BJ (cell line): ENCODE data around the gene EFNA1. TPM values are rescaled to one million over a fixed set of nuclear protein-coding genes. Genes with fewer than 3 reads are reported as not detected.

Experiments
- CTCF ChIA-PET: fragments of 350-600 bp; formaldehyde crosslinking; extraction: SDS; loops from one replicate; lab custom pipeline; 2021; ENCODE audit warnings: antibody characterized with exemption, inconsistent platforms; lab: Yijun Ruan, JAX
- POLR2A ChIA-PET: fragments of 300-600 bp; sonication (Branson Sonifier 250); formaldehyde crosslinking; extraction: SDS; loops from one replicate; lab custom pipeline; 2021; ENCODE audit warnings: antibody characterized with exemption; lab: Charles Lee
- DNase-seq: peaks from one replicate; pipeline ENCODE4 v3.0.0-alpha.2; 2011; ENCODE audit warnings: low read depth
- H3K27me3 ChIP-seq: 2 replicates; pipeline ENCODE4 v1.6.0; 2011; ENCODE audit warnings: low read length; ENCODE audit not compliant: control insufficient read depth, insufficient read depth
- H3K36me3 ChIP-seq: 2 replicates; pipeline ENCODE4 v1.5.1; 2011; ENCODE audit warnings: low read length; ENCODE audit not compliant: control insufficient read depth, insufficient read depth
- H3K4me3 ChIP-seq: 2 replicates; pipeline ENCODE4 v1.5.1; 2011; ENCODE audit warnings: low read depth, mild to moderate bottlenecking, control low read depth, low read length
- CTCF ChIP-seq: IDR thresholded peaks from 2 replicates; pipeline ENCODE4 v1.5.1; 2011; ENCODE audit warnings: low read depth, mild to moderate bottlenecking, control low read depth, inconsistent platforms, low read length, moderate library complexity; ENCODE audit not compliant: insufficient read depth
- polyA plus RNA-seq: library from polyadenylated mRNA; depleted of rRNA; stranded (reverse); fragments of >200 nt; gene quantifications from 2 replicates; pipeline ENCODE4 v1.2.3, GENCODE V29; 2011

Gene EFNA1
- polyA plus RNA-seq, 1 experiment = 1.6 TPM

GRCh38 chr1:155169541-155169940 lies 41.9 kb downstream of the EFNA1 start:
- no peak overlapping the region for H3K4me3 ChIP-seq
- peaks cover 4% of the 10 kb centered on the region; the same call in 1 of the 2 replicates for H3K27me3 ChIP-seq
- peaks cover 2% of the 10 kb centered on the region; the same call in 1 of the 2 replicates for H3K36me3 ChIP-seq
- POLR2A ChIA-PET = no interaction called here
- no peak for TF ChIP-seq CTCF
- DNase-seq = no peak
- CTCF ChIA-PET = interaction anchor here (0.6 to 11.3 kb wide), 6 partner anchors 33 to 84 kb away, joined by 3 to 259 read pairs (median 23); partner anchors contain the start of gene SLC50A1

DNA sequence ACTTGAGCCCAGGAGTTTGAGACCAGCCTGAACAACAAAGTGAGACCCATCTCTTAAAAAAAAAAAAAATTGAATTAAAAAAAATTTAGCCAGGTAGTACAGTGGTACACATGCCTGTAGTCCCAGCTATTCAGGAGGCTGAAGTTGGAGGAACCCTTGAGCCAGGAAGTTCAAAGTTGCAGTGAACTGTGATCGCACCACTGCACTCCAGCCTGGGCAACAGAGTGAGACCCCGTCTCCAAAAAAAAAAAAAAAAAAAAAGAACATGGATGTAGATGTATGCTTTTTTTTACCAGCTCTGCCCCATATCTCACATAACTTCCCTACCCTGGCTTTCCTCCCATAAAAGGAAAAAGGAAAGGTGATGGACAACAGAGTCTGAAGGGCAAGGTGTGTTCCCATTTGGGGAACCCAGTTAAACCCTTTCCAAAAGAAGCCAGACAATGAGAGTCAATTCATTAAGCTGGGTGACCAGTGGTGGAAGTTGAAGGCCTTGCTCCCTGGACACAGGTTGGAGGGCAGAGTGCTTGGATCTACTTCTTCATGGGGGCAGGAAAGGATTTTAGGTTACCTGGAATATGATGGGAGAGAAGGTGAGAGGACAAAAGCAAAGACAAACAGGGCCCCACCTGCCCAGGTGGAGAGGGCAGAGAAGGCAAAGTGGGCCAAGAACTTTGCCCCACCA lies 42.6 kb downstream of the EFNA1 start:
- POLR2A ChIA-PET = no interaction called here

GRCh38 chr1:155170806-155171205 lies 43.1 kb downstream of the EFNA1 start:
- peaks cover 4% of the 10 kb centered on the region; the same call in 1 of the 2 replicates for H3K27me3 ChIP-seq
- ChIA-PET CTCF (interaction anchor here (1.7 to 11.3 kb wide), 3 partner anchors 23 to 85 kb away, joined by 5 to 259 read pairs (median 46); no protein-coding TSS in a partner anchor), POLR2A (no interaction called here)
- no peak for DNase-seq
- peaks cover 2% of the 10 kb centered on the region; the same call in 1 of the 2 replicates for H3K36me3 ChIP-seq
- TF ChIP-seq CTCF = no peak
- H3K4me3 ChIP-seq = no peak overlapping the region

More for the DNA sequence above, 42.6 kb downstream of the EFNA1 start:
- Histone ChIP-seq H3K27me3 (peaks cover 4% of the 10 kb centered on the region; the same call in 1 of the 2 replicates), H3K36me3 (peaks cover 2% of the 10 kb centered on the region; the same call in 1 of the 2 replicates), H3K4me3 (no peak overlapping the region)
- DNase-seq = no peak
- no peak for TF ChIP-seq CTCF
- CTCF ChIA-PET = interaction anchor here (0.6 to 11.3 kb wide), 4 partner anchors 23 to 85 kb away, joined by 3 to 259 read pairs (median 26); no protein-coding TSS in a partner anchor

GRCh38 chr1:155171836-155172731 lies 44.4 kb downstream of the EFNA1 start:
- DNase-seq = no peak
- no peak for TF ChIP-seq CTCF
- Histone ChIP-seq H3K4me3 (peak overlapping the region; percentile 97), H3K36me3 (peaks cover 6% of the 10 kb centered on the region), H3K27me3 (no peaks in the 10 kb centered on the region)
- ChIA-PET CTCF (interaction anchor here (0.8 to 11.3 kb wide), 22 partner anchors 9 to 198 kb away, joined by 3 to 259 read pairs (median 6); partner anchors contain the start of genes ADAM15, CKS1B, SLC50A1 and THBS3), POLR2A (no interaction called here)
